SU-DHL-6 (cell line): ENCODE measurements around the gene FARP2.

ENCODE experiments used
- CTCF ChIP-seq: fragments of 200-600 bp; sonication (generic); IDR thresholded peaks from one replicate; pipeline ENCODE4 v1.5.1; 2017; ENCODE audit warnings: antibody characterized with exemption, mild to moderate bottlenecking, low read length, moderate library complexity; ENCODE audit not compliant: insufficient read depth, poor library complexity, severe bottlenecking
- EZH2phosphoT487 ChIP-seq: fragments of 200-600 bp; sonication (generic), shearing (Covaris generic); conservative IDR thresholded peaks from 2 replicates; pipeline ENCODE4 v1.6.1; 2018; ENCODE audit warnings: mild to moderate bottlenecking, antibody characterized with exemption, low read length, moderate library complexity, mixed read lengths

- TF ChIP-seq CTCF (no peak), EZH2phosphoT487 (no peak)
These were observed 117.3 kb downstream of the FARP2 start for GRCh38 chr2:241473399-241473798.
